Fibroblast of skin of right biceps (primary cell): ENCODE results near the gene LHFPL3.

Source experiments
- DNase-seq: peaks from one replicate; pipeline ENCODE4 v3.0.0-alpha.2; 2013

LHFPL3 gene

DNA sequence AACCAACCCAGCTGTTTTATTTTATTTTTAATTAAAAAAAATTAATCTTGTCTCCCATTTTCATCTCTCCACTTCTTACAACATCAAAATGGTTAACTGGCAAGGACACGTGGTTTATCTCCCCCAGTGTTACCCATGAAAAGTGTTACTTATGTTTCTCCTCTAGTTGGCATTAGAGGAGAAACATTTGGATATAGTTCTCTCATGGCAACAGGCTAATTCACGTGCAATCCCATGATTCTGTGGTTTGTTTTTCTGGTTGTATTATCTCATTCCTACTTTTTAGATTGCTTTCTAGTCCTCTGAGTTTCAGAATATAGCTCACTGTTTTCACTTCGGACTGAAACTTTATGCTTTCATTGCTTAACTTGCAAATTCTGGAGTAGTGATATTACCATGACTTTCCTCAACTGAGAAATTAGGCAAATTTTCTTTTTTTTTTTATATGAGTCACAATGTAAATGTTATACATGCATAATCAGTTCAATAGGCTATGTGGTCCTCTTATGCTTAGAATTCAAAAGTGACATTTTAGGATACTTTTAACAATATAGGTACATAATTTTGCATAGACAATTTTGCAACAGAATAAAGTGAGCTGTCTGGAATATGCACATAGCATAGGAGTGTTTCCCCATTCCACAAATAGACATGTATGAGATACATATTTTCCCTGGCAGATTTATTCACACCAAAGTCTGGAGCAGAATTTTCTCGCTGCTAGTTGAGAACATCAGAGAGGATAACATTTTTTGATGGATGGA is 43.0 kb downstream of the LHFPL3 start:
- no peak for DNase-seq

DNA sequence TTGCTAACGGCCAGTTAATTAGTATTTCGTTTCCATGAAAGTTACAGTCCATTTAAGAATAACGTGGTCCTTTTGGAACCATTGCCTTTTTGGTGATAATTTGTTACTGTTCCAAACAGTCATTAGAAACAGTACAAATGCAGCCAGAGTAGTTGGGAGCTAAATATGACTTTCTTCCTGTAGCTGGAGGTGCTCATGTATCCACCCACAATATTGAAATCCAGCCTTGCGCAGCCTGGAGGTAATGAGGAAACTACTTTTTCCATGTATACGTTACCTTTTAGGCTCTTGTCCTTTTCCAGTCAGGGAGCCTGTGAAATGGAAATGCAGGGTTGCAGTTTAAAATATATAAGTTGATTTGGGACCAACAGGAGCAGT is 43.6 kb downstream of the LHFPL3 start:
- DNase-seq, result no peak

DNA sequence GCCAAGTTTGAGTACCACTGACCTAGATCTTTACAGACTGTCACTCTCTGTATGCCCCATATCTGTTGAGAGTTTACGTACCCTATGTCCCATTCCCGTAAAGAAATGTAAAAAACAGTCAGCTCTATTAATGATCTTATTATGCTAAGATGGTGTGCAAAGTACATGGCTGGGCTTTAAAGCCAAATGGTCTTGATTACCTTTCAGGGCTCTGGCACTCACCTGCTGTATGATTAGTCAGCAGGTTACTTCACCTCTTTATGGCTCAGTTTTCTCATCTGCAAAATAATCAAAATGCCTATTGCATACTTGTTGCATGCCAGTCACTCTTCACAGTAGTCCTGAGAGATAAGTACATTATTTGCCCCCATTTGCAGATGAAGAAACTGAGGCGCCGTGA is 54.2 kb downstream of the LHFPL3 start:
- no peak for DNase-seq

DNA sequence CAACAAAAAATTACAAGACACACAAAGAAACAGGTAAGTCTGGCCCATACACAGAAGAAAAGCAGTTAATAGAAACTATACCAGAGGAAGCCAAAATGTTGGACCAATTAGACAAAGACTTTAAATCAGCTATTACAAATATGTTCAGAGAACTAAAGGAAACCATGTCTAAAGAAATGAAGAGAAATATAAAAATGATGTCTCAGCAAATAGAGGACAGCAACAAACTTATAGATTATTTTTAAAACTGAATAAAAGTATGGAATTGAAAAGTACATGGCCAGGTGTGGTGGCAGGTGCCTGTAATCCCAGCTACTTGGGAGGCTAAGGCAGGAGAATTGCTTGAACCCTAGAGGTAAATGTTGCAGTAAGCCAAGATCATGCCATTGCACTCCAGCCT is 58.5 kb downstream of the LHFPL3 start:
- DNase-seq, result no peak

DNA sequence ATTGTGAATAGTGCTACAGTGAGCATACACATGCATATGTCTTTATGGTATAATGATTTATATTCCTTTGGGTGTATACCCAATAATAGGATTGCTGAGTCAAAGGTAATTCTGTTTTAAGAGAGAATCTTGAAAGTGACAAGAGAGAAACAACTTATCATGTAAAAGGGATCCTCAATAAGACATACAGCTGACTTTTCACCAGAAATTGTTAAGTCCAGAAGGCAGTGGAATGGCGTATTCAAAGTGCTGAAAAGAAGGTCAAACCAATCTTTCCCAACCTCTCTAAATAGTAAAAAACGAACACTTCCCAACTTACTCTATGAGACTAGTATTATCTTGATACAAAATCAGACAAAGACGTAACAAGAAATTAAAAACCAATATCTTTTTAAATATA is 59.8 kb downstream of the LHFPL3 start:
- no peak for DNase-seq

DNA sequence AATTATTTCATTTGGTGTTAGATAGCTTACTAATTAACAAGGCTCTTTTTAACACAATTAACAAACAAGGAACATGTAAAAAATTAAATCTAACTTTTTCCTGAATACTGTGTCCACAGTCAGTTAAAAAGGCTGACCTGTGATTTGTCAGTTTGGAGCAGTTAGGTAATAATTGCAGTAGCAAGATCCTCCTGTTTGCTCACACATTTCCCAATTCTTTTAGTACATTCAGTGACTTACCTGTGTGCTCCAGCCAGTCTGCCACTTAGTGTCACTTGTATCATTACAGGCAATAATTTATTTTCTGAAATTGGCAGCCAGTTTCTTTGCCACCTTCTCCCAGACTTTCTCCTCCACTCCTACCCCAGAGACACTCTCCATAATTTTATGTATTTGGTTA is 66.8 kb downstream of the LHFPL3 start:
- DNase-seq, result no peak

DNA sequence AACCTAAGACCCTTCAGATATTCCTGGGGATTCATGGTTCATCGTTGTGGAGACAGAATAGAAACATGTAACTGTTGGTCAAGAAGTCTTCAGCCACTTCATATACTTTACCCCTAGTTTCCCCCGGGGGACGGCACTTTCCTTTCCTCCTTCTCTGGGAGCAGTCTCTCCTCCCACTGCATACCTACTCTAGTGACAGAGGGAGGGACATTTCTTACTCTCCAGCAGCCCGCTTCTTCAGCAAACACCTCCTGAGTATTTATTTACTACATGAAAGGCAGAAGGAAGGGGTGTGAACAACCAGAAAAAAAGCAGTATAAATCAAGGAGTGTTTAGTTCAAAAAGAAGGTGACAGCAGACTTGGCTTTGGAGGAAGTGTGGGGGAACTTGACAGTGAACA is 69.0 kb downstream of the LHFPL3 start:
- DNase-seq, result no peak

DNA sequence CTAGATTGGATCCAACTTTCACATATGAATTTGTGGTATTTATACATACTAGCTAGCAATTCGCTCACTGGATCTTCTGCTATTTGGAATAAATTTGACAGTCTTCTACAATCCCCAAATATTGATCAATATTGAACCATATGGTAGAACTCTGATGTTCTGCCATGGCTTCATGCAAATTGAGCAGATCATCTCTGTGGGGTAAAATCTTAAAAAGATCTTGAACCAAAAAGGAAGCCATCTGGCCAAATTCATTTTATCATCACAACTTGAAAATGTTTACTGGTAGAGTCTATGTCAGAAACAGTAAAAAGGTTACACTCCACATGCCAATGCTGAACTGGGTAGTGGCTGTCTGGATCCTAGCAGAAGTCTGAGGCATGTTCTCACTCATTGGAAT is 80.0 kb downstream of the LHFPL3 start:
- DNase-seq, result no peak

DNA sequence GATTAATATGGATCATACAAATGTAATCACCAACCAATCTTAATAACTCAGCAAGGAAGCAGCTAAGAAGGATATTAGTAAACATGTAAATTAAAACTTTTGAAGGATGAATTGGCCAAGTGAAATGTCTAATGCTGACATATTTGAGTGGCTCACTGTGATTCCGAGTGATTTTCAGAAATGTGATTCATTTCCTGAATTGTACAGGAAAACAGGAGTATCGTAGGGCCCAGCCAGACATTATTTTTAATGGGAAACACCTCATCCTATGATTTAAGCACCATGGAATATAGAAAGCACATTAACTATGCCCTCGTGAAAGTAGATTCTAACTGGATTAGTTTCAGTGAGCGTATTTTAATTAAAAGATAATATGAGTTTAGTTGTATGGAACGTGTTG is 82.3 kb downstream of the LHFPL3 start:
- peak; percentile 9 for DNase-seq

DNA sequence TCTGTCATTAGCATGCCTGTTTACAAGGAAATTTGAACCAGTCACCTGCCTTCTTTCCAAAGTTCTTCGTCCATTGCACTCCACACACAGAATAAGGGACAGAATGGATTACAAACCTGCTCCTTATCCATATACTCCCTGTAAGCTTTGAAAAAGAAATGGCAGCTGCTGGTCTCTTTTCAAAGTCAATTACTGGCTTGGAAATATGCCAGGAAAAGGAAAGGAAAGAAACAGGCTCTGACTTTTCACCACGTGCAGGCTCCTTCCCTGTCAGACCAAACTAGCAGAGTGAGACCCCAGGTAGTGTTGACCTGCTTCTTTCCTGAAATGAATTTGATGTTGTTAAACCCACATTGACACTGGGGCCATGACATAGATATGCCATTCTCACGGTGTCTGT is 84.5 kb downstream of the LHFPL3 start:
- DNase-seq, result no peak

DNA sequence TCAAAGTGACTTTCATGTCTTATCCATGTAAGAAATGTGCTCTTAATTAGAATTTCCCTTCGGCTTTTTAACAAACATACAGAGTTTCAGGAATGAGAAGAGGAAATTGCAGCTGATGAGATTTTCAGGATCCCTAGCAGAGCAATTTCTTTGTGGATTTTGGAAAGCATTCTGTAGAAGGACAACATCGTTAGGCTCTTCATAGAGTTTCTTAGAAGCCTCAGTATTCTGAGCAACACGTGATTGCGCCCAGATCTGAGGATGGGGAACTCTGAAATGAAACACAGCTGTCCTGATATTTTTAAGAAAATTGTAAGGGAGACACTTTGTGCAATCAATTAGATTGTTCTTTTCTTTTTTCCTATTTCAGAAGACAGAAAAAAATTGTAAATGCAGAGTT is 85.8 kb downstream of the LHFPL3 start:
- no peak for DNase-seq

DNA sequence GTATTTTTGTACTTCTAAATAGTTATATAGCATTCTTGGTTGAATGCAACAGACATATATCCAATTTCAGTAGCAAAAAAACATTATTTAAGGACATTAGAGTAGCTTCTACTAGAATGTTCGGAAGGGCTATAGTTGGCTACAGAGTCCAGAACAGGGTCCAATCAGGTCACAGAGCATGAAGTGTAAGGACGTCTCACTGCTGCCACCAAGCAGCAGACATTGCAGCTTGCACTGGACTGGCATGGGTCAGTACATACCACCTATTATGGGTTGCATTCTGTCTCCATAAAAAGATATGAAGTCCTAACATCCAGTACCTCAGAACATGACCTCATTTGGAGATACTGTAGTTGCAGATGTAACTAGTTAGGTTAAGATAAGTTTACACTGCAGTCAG is 87.3 kb downstream of the LHFPL3 start:
- no peak for DNase-seq

DNA sequence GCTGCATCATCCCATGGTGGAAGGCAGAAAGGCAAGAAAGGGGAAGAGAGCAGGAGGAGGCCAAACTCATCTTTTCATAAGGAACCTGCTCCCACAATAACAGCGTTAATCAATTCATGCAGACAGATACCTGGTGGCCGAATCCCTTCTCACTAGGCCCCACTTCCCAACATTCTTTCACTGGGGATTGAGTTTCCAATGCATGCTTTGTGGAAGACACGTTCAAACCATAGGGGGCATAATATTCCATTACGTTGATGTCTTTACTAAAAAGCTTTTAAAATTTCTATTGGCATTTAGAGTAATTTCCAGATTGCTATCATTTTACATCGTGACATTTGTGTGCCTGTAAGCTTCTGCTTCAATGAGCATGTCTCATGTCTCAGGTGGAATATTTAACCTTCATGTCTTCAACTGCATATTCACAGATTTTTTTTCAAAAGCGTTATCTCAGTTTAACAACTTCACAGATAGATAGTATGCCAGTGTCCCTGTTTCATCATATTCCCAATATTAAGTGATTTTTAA is 88.5 kb downstream of the LHFPL3 start:
- DNase-seq, result no peak

DNA sequence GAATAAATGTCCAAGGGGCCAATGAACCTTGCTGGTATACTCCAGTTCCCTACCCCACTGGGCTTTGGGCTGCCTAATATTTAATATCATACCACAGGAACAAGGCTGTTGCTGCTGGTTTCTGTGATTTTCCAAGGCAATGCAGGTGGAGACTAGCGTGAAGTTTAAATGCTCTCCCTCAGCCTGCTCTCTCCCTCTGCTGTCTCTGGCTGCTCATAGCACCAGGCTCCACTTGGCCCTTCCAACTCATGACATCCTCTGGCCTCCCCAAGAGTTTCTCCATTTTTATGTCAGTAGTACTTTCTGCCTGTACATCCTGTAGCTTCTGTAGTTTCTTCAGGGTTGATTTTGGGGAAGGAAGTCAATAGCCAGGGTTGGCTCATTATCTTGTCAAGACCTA is 103.5 kb downstream of the LHFPL3 start:
- no peak for DNase-seq

DNA sequence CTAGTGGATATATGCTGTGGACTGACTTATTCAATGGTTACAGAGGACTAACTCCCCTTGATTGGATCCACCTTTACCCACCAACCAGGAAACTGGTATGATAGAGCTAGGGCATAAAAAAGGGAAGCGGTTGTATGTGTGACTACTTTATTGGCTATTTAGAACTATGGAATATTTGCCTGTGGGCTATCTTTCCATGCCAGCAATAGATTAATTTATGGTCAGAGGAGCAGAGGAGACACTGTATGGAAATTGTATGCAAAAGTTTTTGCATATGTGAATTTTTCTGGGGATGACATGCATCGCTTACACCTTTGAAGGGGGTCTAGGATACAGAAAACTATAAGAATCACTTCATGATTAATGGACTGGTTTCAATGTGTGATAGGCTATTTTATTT is 105.7 kb downstream of the LHFPL3 start:
- no peak for DNase-seq

DNA sequence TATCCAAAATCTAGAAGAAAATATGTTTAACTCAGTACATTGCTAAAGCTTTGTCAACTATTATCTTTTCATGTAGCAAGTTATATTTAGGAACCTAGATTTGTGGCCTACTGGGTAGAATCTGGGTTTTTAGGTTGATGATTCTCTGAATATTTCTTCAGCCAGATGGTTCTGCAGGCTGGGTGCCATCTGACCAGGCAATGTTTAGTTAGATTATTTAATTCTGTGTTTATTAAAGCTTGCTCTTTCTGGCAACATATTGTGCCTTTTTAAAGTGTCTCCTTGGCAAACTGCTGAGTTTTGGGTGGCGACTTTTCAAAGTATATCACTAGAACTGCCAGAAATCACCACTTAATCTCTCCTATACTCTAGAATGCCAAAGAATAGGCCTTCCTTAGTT is 114.1 kb downstream of the LHFPL3 start:
- no peak for DNase-seq

DNA sequence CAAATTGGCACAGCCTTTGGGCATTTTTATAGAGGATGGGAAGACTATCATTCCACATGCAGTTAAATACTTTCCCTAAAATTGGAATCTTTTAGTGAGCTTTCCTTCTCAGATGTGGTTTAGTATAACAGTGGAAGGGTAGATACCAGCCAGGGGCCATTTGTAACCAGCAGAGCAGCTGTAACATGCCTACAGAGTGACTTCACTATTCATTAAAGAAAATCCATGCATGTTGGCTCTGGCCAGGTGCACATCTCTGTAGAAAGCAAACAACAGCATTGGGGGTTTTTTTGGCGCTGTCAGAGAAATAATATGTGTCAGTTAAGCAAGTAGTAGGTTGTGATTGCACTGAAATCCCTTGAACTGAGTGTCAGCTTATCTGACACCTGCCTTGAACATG is 115.6 kb downstream of the LHFPL3 start:
- DNase-seq, result no peak

DNA sequence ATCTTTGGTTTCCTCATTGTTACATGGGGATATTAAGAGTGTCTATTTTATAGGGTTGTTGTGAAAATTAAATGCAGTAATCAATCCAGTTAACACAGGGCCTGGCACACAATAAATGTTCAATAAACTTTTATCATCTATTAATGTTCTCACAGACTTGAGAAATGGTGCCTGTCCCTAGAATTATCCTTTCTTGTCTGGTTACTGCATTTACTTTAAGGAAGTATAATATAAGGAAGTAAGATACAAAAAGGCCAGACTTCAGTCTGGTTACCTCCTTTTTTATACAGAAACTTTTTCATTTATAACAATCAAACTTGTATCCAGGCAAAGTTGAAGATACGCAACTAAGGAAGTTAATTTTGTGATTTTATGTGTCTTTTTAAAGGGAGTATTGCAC is 117.0 kb downstream of the LHFPL3 start:
- DNase-seq, result no peak

DNA sequence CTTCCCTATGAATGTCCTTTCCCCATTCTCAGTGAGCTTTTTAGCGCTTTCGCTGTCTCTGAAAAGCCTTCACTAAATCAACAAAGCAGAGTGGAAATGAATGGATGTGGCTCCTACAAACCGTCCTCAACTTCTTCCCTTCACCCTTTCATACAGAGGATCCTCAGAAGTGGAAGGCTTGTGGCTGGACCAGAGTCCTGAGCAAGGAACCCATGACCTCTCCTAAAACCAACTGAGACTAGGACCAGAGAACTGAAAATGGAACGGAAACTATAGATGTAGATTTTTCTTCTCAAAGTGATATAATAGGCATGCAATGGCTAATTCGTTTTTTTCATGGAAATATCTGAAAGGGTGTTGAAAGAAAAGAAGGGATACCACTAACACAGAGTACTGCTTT is 122.5 kb downstream of the LHFPL3 start:
- DNase-seq, result no peak

DNA sequence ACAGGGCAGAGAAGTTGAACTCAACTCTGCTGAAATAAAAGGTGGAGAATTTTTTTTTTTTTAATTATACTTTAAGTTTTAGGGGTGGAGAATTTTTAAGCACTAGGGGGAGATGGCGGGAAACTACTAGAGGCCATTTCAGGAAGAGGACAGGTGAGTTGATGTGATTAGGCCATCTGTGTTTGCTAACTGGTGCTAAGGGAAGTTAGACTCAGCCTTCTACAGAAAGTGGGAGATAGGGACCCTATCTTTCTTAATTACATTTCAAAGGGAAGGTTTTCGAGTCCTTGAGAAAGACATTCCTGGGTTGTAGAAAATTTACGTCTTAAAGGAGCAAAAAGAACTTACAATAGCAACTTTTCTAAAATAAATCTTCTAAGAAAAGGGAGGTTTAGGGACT is 124.8 kb downstream of the LHFPL3 start:
- DNase-seq, result no peak

DNA sequence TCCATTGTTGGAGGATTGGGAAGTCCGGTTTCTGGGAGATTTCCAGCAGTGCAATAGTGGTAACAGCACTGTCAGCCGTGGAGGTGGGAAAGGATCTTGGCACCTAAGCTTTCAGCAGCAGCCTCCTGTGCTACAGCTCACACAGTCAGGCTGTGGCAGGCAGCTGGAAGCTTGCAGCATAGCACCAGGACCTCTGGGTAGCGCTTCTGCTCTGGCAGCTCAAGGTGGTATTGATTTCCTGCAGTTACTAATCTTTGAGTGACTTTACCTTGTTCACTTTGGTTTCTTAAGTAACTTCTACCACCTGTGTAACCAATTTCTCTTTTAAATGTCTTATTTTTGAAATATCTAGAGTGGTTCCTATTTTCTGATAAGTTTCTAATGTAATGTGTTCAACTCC is 130.5 kb downstream of the LHFPL3 start:
- DNase-seq, result no peak

DNA sequence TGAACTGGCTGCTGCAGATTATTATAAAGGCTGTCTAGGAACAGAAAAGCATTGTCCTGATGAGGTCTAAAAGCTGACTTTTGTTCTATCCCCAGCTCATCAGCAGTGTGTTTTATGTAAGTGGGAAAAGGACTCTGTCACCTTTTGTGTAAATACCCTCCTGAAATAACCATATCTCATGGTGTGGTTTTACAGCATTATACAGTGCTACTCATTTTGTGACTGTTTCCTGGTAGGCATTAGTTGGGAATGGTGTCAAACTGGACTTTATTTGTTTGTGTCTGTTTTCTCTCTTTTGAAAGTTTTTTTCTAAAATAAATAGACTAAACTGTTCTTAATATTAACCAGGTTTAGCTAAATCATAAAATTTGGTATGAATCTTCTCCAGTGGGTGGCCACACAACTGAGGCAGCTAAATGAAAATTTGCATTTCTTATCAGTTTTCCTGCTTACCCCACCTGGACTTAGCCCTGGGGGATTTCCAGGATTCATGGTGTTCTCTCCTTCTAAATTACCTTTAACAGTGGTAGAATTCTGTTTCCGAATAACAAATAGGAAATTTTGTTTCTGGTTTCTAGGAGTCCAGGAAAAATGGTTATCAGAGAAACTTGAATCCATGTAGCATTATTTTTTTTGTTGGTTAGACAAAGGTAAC is 140.9 kb downstream of the LHFPL3 start:
- DNase-seq, result no peak

DNA sequence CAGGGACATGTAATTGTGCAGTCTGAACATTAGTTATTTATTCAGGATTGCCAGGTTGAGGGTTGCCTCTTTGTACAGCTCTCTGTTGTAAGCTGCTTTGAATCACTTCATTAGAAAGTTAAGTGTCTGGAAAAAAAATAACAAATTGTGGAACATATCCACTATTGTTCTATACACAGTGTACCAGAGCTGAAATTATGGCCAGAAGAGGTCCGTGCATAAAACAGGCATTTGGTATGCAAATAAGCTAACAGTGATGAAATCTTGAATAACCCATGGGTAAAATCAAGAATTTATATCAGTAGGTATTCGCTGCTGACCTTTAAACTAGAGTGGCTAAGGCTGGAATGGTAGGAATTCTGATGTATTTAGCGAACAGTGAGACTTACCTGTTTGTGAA is 152.1 kb downstream of the LHFPL3 start:
- DNase-seq, result no peak

DNA sequence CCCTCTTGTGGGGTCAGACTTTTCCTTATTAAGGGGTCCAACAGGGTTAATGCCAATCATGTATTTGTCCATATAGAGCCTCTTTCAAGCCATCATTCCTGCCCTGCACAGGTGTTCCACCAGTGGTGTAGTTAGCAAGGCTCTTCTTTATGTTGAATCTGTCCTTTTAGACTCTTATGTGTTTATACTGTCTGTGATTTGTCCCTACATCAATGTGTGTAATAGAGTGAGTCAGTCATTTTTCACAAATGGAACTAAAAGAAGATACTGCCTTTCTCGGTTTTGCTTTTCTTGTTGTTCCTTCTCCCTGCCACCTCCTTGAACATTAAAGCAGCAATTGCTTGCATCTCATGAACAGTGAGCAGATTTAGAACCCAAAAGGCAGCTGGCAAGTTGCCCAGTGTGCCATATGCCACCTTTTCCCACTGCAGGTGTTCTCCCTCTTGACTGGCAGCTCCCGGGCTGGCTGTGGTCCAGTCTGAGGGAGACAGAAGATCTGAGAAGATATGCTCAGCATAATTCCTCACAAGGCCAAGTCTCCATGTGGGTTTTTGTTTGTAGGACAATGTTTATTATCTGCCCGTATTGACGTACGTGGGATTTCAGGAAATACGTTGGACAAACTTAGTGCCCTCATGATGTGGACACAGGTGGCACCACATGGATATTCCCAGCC is 154.1 kb downstream of the LHFPL3 start:
- DNase-seq, result no peak
